ENCODE data around the gene MON1A.
"Not testable (repeated sequence)": the region's sequence is repeated elsewhere in the genome, so short reads cannot be mapped to it uniquely, and the experiment has no call there.

The MON1A gene

GRCh38 chr3:49917806-49918590, 11.6 kb downstream of the MON1A start:
- DNase-seq (ENCODE audit: low spot score) = not testable (repeated sequence)

GRCh38 chr3:49916686-49917085, 12.9 kb downstream of the MON1A start:
- DNase-seq (ENCODE audit: low spot score) = no peak

- DNase-seq (ENCODE audit: low spot score) = no peak
These were observed 14.7 kb downstream of the MON1A start for GRCh38 chr3:49914906-49915305.

GRCh38 chr3:49912881-49913281, 16.7 kb downstream of the MON1A start:
- DNase-seq (ENCODE audit: low spot score) = no peak

- no peak for DNase-seq (ENCODE audit: low spot score)
These were observed 18.0 kb downstream of the MON1A start for GRCh38 chr3:49911611-49912010.

GRCh38 chr3:49911124-49911420, 18.5 kb downstream of the MON1A start:
- DNase-seq (ENCODE audit: low spot score) = no peak

- DNase-seq (ENCODE audit: low spot score) = no peak
These were observed 19.0 kb downstream of the MON1A start for GRCh38 chr3:49910409-49911123.

GRCh38 chr3:49908373-49909199, 21.0 kb downstream of the MON1A start:
- DNase-seq (ENCODE audit: low spot score) = no peak

- DNase-seq (ENCODE audit: low spot score) = peak; percentile 91
These were observed 23.4 kb downstream of the MON1A start for GRCh38 chr3:49906073-49906743.

GRCh38 chr3:49904448-49904847, 25.2 kb downstream of the MON1A start:
- not testable (repeated sequence) for DNase-seq (ENCODE audit: low spot score)

- DNase-seq (ENCODE audit: low spot score) = no peak
These were observed 25.9 kb downstream of the MON1A start, which contains the start of gene MST1R for GRCh38 chr3:49903451-49904424. Gene MST1R, minus strand, starts transcription at chr3:49903873. Its CDS starts 264 bp downstream, at chr3:49903609.

GRCh38 chr3:49902511-49903345, 26.9 kb downstream of the MON1A start:
- DNase-seq (ENCODE audit: low spot score) = no peak

GRCh38 chr3:49901366-49902339, 28.0 kb downstream of the MON1A start:
- DNase-seq (ENCODE audit: low spot score) = no peak

GRCh38 chr3:49900491-49901153, 29.0 kb downstream of the MON1A start:
- DNase-seq (ENCODE audit: low spot score) = peak; percentile 70

- DNase-seq (ENCODE audit: low spot score) = no peak
These were observed 29.8 kb downstream of the MON1A start for GRCh38 chr3:49899815-49900214.

GRCh38 chr3:49898991-49899390, 30.6 kb downstream of the MON1A start:
- DNase-seq (ENCODE audit: low spot score) = no peak

- DNase-seq (ENCODE audit: low spot score) = no peak
These were observed 33.3 kb downstream of the MON1A start for GRCh38 chr3:49896345-49896744.

- no peak for DNase-seq (ENCODE audit: low spot score)
These were observed 33.8 kb downstream of the MON1A start for GRCh38 chr3:49895791-49896190.

All from hepatic stellate cell (primary cell).